ENCODE results near the gene GRIN2D.

DNA sequence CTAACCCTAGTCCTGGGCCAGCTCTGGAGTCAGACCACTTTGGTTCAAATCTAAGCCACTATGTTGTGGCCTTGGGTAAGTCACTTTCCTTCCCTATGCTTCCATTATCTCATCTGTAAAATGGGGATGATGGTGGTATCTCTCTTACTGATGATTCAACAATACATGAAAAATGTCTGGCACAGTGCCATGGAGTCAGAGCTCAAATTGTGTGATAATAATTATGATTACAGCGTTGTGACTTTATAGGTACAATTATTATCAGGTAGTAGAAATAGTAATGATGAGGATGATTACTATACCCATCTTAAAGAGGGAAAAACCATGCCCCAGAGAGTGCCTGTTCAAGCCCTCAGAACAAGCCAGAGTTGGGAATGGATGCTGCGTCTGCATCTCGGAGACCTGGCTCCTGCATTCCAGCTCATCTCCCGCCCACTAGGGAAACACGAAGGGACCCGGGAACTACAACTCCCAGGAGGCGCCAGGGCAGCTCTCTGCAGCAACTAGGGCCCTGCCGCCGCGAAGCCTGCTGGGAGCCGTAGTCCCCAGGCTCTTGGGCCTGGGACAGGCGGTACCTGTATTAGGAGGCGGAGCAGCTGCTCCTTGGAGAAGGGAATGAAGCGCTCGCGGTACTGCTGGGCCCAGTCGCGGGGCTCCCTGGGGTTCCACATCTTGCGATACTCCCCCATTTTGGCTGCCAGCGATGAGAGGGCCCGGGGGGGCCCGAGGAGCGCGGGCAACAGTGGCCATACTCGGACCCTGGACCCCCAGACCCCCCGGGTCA lies 30.6 kb upstream of the GRIN2D start:
- TF ChIP-seq, protein P1, sequence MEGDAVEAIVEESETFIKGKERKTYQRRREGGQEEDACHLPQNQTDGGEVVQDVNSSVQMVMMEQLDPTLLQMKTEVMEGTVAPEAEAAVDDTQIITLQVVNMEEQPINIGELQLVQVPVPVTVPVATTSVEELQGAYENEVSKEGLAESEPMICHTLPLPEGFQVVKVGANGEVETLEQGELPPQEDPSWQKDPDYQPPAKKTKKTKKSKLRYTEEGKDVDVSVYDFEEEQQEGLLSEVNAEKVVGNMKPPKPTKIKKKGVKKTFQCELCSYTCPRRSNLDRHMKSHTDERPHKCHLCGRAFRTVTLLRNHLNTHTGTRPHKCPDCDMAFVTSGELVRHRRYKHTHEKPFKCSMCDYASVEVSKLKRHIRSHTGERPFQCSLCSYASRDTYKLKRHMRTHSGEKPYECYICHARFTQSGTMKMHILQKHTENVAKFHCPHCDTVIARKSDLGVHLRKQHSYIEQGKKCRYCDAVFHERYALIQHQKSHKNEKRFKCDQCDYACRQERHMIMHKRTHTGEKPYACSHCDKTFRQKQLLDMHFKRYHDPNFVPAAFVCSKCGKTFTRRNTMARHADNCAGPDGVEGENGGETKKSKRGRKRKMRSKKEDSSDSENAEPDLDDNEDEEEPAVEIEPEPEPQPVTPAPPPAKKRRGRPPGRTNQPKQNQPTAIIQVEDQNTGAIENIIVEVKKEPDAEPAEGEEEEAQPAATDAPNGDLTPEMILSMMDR (IDR thresholded peaks at IDR 0.05) = no peak
- no peak for TF ChIP-seq ZFX (IDR thresholded peaks at IDR 0.05; ENCODE audit: borderline replicate concordance)

Data from 22Rv1 (cell line).